ENCODE data around the gene ATP13A1.
"Not testable (repeated sequence)": the region's sequence is repeated elsewhere in the genome, so short reads cannot be mapped to it uniquely, and the experiment has no call there.

The ATP13A1 gene

DNA sequence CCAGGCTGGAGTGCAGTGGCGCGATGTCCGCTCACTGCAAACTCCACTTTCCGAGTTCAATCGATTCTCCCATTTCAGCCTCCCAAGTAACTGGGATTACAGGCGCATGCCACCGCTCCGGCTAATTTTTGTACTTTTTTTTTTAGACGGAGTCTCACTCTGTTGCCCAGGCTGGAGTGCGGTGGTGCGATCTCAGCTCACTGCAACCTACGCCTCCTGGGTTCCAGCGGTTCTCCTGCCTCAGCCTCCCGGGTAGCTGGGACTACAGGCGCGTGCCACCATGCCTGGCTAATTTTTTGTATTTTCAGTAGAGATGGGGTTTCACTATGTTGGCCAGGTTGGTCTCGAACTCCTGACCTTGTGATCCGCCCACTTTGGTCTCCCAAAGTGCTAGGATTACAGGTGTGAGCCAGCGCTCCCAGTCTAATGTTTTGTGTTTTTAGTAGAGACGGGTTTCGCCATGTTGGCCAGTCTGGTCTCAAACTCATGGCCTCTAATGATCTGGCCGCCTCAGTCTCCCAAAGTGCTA is 2.0 kb upstream of the ATP13A1 start:
- FAIRE-seq: not testable (repeated sequence)

DNA sequence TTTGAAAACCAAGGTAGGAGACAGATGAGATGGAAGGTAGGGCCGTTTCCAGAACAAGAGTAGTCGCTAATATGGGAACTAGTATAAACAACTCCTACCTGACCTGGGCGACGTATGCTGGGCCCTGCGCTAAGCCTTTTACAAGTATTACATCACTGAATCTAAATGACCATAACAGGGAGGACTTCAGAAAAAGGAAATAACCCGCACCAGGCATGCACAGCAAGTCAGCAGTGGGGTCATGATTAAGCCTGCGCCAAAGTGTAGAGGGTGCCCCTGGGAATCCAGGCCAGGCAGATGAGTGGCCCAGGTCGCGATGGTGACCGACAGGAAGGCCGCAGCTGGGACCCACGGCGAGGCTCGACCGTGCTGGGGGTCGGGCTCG is 613 bp downstream of the ATP13A1 start:
- FAIRE-seq: no peak
- no peak for DNase-seq (ENCODE audit: low spot score)

More for the DNA sequence above, 2.0 kb upstream of the ATP13A1 start:
- DNase-seq (ENCODE audit: low spot score): not testable (repeated sequence)

DNA sequence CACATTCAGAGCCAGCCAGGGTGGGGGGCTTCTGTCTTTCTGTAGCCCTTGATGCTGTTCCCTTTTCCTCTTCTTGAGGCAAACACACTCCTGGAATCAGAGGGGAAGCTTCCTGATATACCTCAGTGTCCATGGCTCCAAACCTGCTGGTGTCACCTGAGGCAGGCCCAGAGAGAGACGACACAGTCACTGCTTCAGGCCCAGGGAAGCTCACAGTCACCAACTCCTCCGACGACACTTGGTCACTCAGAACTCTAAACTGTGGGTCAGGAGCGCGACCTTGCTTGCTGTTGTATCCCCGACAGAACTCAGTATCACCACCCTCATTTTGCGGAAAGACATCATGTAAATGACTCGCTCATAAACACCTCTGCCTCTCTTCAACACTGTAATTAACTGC is 1.1 kb downstream of the ATP13A1 start:
- FAIRE-seq: no peak
- no peak for DNase-seq (ENCODE audit: low spot score)

DNA sequence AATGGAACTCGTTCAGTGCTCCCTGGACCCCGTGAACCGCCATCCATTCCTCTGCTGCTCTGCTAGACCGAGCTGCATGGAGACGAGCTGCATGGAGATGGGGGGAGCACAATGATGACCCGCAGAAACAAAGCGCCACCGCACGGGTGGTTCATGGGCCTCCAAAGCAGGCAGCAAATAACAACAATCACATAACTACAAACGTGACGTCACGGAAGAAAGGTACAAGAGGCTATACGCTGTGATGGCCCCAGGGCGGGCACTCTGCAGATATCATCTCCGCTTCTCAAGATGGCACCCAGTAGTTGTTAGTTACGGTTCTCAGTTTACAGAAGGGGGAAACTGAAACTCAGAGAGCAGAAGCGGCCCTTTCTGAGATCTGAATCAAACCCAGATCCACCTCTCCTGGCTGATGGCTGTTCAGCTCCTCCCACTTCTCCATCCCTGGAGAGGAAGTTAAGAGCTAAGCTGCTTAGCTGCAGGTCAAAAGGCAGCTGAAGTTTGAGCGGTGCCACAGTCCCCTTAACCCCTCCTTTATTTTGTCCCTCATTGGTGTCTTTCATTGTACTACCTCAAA is 1.7 kb downstream of the ATP13A1 start:
- no peak for DNase-seq (ENCODE audit: low spot score)
- no peak for FAIRE-seq

DNA sequence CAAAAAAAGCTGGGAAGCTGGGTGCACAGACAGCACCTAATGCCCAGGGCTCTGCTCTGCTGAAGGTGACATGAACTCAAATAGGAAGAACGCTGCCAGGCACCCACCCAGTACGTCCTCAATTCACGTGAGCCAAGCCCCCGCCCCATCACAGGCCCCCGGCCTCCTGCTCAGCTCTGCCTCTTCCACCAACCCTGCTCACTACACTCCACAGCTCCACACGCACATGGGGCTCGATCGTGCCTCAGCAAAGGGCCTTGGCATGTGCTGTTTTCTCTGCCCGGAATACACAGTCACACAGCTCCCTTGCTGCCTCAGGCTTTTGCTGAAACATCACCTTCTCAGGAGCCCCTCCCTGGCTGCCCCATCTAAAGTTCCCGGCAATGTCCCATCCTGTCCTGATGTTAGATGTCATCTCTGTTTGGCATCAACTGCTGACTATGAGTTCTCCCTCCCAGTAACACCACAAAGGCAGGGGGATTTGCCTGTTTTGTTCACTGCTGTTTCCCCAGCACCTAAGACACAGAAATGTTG is 2.3 kb downstream of the ATP13A1 start:
- DNase-seq (ENCODE audit: low spot score): no peak
- FAIRE-seq: no peak

DNA sequence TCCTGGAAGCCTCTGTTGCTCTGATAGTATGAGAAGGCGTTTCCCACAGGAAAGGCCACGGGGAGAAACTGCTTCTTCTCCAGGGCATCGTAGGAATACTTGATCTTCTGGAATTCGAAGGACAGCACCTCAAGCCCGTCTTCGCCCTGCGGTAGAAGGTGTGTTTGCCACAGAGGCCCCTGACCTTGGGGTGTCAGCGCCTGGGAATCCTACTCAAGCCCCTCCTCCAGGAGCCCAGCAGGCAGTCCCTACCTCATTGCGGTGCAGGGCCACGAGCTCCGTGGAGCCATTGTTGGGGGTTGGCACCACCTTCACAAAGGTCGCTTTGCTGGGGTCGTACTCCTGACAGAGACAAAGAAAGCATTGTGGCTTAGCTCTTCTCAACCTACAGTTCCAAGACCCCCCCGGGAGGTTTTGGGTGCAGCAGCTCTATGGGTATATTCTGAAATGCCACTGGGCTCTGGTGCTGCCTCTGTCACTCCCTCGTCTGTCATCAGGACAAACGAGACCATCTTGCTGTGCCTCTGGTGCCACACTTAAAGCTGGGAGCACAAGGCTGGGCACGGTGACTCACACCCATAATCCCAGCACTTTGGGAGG is 3.7 kb downstream of the ATP13A1 start:
- FAIRE-seq: no peak
- DNase-seq (ENCODE audit: low spot score): no peak

DNA sequence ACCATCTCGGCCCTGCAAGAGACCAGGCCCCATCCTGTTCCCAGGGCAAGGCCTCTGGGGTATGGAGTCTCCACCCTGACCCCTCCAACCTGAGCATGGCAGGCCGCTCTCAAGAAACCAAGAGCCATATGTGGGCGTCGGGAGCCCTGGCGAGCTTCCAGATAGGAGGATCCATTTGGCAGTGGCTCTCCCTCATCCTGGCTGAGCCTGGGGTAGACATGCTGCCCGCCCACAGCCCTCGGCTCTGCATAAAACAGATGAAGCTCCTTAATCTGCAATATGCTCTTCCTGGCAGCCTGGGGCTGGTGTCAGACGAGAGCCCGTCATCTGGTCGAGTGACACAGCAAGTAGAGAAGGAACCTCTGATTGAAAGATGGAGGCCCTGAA is 6.1 kb downstream of the ATP13A1 start:
- FAIRE-seq: no peak
- DNase-seq (ENCODE audit: low spot score): no peak

DNA sequence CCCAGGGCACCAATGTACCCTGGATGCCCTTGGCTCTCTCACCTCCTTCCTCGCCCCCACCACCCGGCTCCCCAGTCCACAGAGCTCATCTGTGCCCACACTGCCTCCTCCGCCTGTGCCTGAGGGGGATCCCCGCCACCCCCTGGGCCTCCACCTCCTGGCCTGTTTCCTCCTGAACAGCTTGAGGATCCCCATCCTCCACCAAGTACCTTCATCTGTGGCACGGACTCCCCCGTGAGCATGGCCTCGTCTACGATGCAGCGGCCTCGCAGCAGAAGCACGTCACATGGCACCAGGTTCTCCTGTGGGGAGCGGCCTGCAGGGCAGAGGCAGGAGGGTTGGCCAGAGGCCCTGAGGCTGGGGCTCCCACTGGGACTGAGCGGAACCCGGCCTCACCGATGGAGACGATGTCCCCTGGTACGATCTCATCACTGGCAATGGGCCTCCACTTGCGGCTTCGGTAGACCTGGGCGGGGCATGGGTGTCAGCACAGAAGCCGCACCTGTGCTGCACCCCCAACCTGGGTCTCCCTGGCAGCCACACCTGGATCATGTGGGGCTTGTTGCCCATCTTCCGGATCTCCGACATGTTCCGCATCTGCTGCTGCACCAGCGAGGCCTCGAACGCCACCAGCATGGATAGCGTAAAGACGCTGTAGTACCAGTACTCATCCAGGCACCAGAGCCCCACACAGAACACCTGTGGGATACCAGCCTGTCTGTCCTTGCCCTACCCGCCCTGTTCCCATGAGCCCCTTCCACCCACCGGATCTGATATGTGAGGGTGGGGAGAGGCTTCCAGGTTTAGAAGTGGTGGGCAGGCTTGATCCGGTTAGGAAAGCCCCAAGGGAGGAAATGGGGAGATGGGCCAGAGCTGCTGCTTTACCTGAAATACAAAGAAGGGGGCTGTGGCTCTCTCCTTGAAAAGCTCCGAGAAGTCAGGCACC is 6.8 kb downstream of the ATP13A1 start:
- DNase-seq (ENCODE audit: low spot score) (no peak), FAIRE-seq (no peak)

DNA sequence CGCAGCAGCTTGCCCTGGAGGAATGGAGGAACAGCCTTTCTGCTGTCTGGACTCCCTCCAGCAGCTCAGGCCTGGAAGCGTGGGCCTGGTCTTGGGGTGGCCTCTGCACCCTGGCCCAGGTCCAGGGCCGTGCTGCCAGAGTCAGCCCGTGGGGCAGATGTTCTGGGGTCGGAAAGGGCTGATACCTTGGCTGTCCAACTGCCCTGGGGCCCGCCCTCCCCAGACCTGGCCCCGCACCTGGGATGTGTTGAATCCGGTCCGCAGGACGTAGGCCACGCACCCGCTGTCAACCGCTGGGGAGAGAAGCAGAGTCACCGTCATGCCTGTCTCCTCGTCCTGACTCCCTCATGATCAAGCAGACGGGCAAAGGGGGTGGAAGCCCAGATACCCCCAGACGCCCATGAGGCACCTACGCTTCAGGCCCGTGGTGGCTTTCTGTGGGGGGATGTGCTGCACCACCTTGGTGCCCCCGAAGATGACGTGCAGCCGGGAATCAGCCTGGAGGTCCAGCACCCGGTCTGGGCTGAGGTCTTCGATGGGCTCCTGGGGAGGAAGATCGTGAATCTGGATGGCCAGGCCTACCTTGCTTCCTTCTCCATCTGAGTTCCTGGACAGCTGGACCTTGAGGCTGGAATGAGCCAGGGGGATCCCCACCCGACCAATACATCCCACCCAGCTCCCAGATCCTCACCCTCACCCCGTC is 7.7 kb downstream of the ATP13A1 start:
- FAIRE-seq (no peak), DNase-seq (ENCODE audit: low spot score) (no peak)

DNA sequence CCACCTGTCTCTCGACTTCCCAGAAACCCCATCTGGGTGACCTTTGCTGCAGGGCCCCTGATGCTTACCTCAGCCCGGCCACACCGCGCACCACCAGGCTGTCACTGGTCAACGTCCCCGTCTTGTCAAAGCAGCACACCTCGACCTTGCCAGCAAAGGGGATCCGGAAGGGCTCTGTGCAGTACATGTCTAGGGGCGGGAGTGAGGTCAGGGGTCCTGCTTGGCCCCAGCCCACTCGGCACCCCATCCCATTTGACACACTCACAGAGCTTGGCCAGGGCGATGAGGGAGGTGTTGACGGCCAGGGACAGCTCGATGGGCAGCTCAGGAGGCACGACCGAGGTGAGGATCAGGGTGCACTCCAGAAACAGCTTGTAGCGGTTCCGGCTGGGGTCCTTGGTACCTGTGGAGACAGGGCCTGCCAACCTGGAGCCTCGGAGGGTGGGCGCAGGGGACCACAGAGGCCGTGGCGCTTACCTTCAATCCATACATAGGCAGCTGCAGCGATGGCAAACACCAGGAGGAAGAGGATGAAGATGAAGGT is 8.4 kb downstream of the ATP13A1 start:
- DNase-seq (ENCODE audit: low spot score) (no peak), FAIRE-seq (no peak)

DNA sequence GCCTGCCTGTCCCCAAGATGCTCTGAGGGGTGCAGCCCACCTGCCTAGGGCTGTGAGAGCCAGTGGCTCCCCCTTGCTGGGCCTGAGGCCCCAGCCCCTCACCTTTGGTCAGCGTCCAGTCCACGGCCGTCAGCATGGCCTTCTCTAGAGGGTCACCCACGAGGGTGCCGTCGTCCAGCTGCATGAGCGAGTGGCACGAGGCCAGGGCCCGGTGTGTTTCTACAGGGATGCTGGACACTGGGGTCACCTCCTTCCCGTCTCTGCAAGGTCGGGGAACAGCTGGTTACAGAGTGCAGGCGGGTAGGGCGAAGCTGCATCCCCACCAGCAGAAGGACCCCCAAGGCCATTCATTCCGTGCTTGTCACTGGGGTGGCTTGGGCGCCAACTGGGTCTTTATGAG is 9.0 kb downstream of the ATP13A1 start:
- FAIRE-seq (no peak), DNase-seq (ENCODE audit: low spot score) (no peak)

DNA sequence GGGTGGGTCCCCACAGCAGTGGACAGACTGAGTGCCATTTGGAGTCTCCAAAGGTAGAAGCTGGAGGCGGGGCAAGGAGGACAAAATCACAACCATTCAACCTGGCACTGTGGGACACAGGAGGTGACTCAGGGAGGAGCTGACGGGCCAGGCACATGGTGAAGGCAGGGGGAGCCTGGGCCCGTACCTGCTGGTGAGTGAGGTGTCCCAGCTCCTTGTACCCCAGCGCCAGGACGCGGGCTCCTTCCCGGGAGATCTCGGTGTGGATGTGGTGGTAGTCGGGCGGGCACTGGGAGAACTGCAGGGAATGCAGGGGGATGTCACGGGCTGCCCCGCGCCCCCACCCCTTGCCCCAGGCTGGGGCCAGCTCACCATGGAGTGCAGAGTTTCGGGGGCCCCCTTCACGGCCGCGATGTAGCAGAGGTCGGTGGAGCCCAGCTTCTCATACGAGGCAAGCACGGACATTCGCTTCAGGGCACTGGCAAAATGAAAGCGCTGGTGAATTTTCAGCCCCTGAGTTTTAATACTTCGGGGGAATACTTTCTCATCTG is 9.8 kb downstream of the ATP13A1 start:
- DNase-seq (ENCODE audit: low spot score): no peak

DNA sequence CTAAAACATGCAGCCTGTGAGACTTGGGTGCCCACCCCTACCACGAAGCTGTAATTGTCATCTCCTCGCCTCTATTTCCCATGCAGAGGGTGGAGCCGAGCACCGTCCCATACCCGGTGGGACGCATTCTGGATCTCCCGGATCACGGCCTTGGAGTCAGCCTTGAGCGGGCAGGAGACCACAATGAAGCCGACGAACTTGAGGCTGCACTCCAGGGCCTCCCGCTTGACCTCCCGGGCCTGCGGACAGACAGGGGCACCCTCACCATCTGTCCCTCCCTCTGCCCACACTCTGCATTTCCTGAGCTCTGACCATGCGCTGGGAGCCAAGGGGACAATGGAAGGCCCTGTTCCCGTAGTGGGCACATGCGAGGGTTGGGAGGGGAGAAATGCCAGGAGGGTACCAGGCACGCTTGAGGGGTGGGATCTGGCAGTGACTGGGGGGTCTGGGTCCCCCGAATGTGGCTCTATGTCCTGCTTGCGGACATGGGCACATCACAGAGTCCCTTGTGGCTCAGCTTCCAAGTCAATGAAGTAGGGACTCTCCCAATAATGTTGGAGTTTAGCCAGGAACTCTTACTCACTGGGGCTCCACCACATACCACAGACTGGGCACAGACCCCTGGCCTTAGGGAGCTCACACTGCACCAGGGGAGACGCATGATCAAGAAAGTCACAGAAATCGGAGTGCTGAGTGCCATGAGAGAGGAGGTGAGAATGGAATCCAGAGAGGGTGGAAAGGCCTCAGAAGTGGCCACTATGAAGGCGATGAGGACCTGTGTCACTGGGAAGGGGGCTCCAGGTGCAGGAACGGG is 10.8 kb downstream of the ATP13A1 start:
- no peak for DNase-seq (ENCODE audit: low spot score)
- no peak for FAIRE-seq

More for the DNA sequence above, 9.8 kb downstream of the ATP13A1 start:
- no peak for FAIRE-seq

DNA sequence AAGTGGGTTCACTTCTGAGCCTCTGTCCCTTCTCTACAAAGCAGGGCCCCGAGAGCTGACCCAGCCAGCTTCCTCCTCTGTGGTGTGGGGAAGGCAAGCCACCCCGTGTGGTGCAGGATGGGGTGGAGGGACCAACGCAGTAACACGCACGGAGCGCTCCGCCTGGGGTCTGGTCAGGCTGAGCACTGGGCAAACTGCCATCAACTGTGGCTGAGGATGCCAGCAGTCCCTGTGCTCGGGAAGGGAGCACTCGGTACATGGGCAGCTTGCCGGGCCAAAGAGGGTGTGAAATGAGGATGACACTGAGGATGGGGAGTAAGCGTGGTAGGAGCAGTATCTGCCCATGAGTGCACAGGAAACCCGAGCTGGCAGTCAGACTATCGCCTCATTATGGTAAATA is 12.4 kb downstream of the ATP13A1 start:
- no peak for FAIRE-seq
- DNase-seq (ENCODE audit: low spot score): no peak

DNA sequence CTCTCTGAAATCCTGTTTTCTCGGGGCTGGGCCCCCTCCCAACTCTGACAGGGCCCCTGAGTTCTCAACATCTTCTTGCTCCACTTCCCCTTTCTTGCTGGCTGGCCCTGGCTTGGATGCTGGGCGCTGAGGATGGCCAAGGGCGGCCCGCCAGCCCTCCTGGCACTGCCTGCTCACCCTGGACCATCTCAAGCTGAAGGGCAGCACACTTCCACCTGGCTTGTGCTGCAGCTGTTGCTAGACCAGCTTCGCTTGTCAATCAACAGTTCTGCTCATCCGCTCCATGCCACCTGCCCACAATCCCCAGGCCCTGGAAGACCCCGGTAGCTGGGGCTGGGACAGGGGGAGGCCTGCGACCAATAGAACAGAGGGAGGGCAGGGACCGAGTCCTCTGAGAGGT is 13.1 kb downstream of the ATP13A1 start:
- DNase-seq (ENCODE audit: low spot score) (no peak), FAIRE-seq (no peak)

DNA sequence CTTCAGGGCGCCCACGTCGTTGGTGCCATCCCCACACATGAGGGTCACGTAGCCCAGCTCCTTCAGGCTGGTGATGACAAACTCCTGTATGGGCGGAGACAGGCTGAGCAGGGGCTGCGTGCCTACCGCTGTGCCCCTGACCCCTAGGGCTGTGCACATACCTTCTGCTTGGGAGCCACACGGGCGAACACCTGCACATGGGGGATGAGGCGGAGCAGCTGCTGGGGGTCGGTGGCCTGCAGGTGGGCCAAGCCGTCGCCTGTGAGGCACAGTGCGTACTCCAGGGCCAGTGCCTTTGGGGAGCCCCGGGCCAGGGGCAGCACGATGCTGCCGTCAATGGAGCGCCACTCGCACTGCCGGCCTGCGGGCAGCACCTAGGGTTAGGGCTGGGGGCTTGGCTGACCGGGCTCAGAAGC is 13.9 kb downstream of the ATP13A1 start:
- FAIRE-seq: no peak
- no peak for DNase-seq (ENCODE audit: low spot score)

DNA sequence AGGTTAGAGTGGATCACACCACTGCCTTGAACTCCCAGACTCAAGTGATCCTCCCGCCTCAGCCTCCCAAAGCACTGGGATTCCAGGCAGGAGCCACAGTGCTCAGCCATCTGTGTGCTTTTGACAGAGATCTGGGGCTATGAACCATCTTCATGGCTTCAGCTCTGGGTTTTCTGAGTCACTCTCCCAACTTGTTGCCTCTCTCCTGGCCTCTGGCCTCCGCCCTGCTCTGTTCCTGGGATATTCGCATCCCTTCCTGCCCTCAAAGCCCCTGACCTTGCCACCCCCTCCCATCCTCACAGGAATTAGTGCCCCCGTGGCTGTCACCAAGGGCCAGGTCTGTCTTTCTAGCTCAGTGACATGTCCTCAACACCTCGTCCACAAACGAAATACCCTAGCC is 14.3 kb downstream of the ATP13A1 start:
- no peak for DNase-seq (ENCODE audit: low spot score)
- FAIRE-seq: no peak

DNA sequence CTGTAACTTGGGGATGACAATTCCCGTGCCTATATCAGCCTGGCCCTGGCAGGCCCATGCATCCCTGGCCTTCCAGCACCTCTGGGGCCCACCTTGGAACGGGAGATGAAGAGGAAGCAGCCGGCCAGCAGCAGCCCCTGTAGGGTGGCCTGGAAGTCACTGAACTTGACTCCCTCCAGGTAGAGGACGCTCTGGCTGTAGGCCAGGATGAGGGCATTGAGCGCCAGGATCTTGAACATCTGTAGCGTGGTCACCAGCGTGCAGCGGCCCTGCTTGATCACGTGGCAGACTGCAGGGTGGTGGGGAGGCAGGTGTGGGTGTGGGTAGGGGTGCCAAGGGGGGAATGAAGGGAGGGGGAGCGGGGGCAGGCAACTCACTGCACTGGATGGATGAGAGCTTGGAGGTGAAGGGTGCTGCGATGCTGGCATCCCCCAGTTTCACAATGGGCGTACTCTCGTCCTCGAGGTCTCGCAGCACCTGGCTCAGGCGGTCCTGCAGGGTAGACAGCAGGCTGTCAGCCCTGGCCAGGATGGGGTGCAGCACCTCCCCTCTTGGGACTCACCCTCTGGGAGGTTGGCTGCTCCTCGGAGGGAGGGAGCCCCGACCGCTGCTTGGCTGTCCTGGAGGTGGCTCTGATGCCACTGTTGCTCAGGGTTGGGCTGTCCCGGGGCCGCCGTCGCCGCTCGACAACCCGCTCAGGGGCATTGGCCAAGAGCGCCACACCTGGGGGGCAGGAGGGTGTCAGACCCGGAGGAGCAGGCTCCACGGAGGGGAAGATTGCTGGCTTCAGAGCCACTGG is 16.2 kb downstream of the ATP13A1 start:
- FAIRE-seq (no peak), DNase-seq (ENCODE audit: low spot score) (no peak)

DNA sequence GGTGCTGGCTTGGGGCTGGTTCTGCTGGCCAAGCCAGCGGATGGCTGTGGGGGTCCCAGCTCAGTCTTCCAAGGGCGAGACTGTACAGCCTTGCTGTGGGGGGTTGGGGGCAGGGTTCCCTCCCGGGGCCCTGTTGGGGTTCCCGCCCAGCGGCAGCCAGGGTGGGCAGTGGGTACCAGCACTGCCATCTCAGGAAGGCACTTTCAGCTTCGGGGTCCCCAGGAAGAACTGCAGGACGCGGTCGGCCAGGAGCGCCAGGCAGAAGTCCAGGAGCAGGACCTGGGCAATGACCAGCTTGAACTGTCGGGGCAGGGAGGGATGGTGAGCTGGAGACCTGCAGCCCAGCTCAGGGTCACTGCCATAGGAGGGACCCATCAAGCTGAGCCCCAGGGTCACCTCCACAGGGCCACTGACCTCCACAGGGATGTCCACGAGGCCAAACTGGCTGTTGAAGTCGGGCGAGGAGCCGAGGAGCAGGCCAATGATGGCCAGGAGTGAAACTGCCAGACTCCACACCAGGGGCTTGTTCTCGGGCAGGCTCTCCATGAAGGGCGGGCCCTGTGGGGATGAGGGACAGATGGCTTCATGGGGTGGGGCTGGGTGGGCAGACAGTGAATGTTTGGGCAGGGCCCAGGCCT is 18.1 kb downstream of the ATP13A1 start:
- no peak for DNase-seq (ENCODE audit: low spot score)
- FAIRE-seq: no peak

Measured in urothelium cell line (cell line).